GM23338 (cell line): ENCODE data around the gene TTC33. TPM values are rescaled to one million over a fixed set of nuclear protein-coding genes. Genes with fewer than 3 reads are reported as not detected.

Experiments used
- ATAC-seq: fragments of 200-7000 bp; cut with Tn5 transposase; 3 replicates; pipeline ENCODE4 v1.9.1; 2020
- DNase-seq: peaks from one replicate; pipeline ENCODE4 v3.0.0-alpha.2; 2015; ENCODE audit warnings: low spot score
- H2AFZ ChIP-seq: fragments of 200-600 bp; sonication (generic); 2 replicates; pipeline ENCODE4 v1.8.0; 2016; ENCODE audit warnings: antibody characterized with exemption, mild to moderate bottlenecking, moderate library complexity
- H3F3A ChIP-seq: fragments of 200-600 bp; sonication (generic); replicated peaks from 2 replicates; pipeline ENCODE4 v1.8.0; 2017; ENCODE audit warnings: antibody characterized with exemption, mixed run types, low read depth
- H3K27ac ChIP-seq: fragments of 200-600 bp; sonication (generic); 2 replicates; pipeline ENCODE4 v1.6.1; 2016; ENCODE audit warnings: low read depth
- H3K27me3 ChIP-seq: fragments of 200-600 bp; sonication (generic); 2 replicates; pipeline ENCODE4 v1.8.0; 2016; ENCODE audit warnings: mild to moderate bottlenecking, mixed run types, moderate library complexity; ENCODE audit not compliant: insufficient read depth
- H3K36me3 ChIP-seq: fragments of 200-600 bp; sonication (generic); 2 replicates; pipeline ENCODE4 v1.8.0; 2016; ENCODE audit warnings: mild to moderate bottlenecking; ENCODE audit not compliant: insufficient read depth
- H3K4me1 ChIP-seq: fragments of 200-600 bp; sonication (generic); 2 replicates; pipeline ENCODE4 v1.8.0; 2016; ENCODE audit warnings: mild to moderate bottlenecking, moderate library complexity; ENCODE audit not compliant: insufficient read depth
- H3K4me2 ChIP-seq: fragments of 200-600 bp; sonication (generic); 2 replicates; pipeline ENCODE4 v1.7.1; 2017; ENCODE audit warnings: mixed run types
- H3K4me3 ChIP-seq: fragments of 200-600 bp; sonication (generic); 2 replicates; pipeline ENCODE4 v1.6.1; 2016; ENCODE audit warnings: mixed run types
- H3K79me2 ChIP-seq: fragments of 200-600 bp; sonication (generic); replicated peaks from 2 replicates; pipeline ENCODE4 v1.8.0; 2017; ENCODE audit warnings: mild to moderate bottlenecking; ENCODE audit not compliant: insufficient read depth
- H3K9me2 ChIP-seq: fragments of 200-600 bp; sonication (generic); 2 replicates; pipeline ENCODE4 v1.8.0; 2017; ENCODE audit not compliant: insufficient read depth
- H4K20me1 ChIP-seq: fragments of 200-600 bp; sonication (generic); replicated peaks from 2 replicates; pipeline ENCODE4 v1.8.0; 2017; ENCODE audit warnings: mild to moderate bottlenecking; ENCODE audit not compliant: insufficient read depth
- H3K27ac Mint-ChIP-seq: 2 replicates; pipeline ENCODE4 v1.8.0; 2020; ENCODE audit warnings: inconsistent platforms, mild to moderate bottlenecking, moderate library complexity, mixed read lengths
- H3K27me3 Mint-ChIP-seq: 3 replicates; pipeline ENCODE4 v1.8.0; 2022; ENCODE audit warnings: low read depth, mild to moderate bottlenecking, moderate library complexity, mixed read lengths, inconsistent platforms; ENCODE audit not compliant: insufficient read depth, poor library complexity
- H3K36me3 Mint-ChIP-seq: 3 replicates; pipeline ENCODE4 v1.8.0; 2021; ENCODE audit warnings: low read depth, mild to moderate bottlenecking, inconsistent platforms, moderate library complexity, mixed read lengths
- H3K4me1 Mint-ChIP-seq: 3 replicates; pipeline ENCODE4 v1.8.0; 2020; ENCODE audit warnings: mild to moderate bottlenecking, inconsistent platforms, mixed read lengths
- H3K4me3 Mint-ChIP-seq: 3 replicates; pipeline ENCODE4 v1.8.0; 2021; ENCODE audit warnings: moderate library complexity, mild to moderate bottlenecking, inconsistent platforms, mixed read lengths
- H3K9me3 Mint-ChIP-seq: 3 replicates; pipeline ENCODE4 v1.8.0; 2020; ENCODE audit warnings: moderate library complexity, mild to moderate bottlenecking, inconsistent platforms, mixed read lengths
- CTCF ChIP-seq, 2 experiments: fragments of 200-600 bp in 1 of 2; sonication (generic) in 1 of 2; conservative IDR thresholded peaks; 2 replicates each; pipeline versions ENCODE4 v1.5.1 to v1.6.1; 2016 to 2017; ENCODE audit warnings: antibody characterized with exemption in 2 of 2, low read depth in 2 of 2, mild to moderate bottlenecking in 2 of 2, moderate library complexity in 1 of 2
- EZH2phosphoT487 ChIP-seq: fragments of 200-600 bp; sonication (generic); IDR thresholded peaks from one replicate; pipeline ENCODE4 v1.8.1; 2018; ENCODE audit warnings: antibody characterized with exemption; ENCODE audit not compliant: unreplicated experiment
- POLR2AphosphoS5 ChIP-seq: IDR thresholded peaks from 2 replicates; pipeline ENCODE4 v1.6.1; 2016; ENCODE audit warnings: antibody characterized with exemption, low read depth
- REST ChIP-seq: IDR thresholded peaks from one replicate; pipeline ENCODE4 v1.6.1; 2018; ENCODE audit warnings: antibody characterized with exemption; ENCODE audit not compliant: unreplicated experiment
- ZNF114 ChIP-seq: fragments of 250-450 bp; sonication (Bioruptor Pico); IDR thresholded peaks from 2 replicates; pipeline ENCODE4 v1.5.0; 2020; ENCODE audit warnings: mild to moderate bottlenecking, moderate library complexity
- ZNF331 ChIP-seq: fragments of 250-450 bp; sonication (Bioruptor Pico); IDR thresholded peaks from 2 replicates; pipeline ENCODE4 v1.5.0; 2020; ENCODE audit warnings: low read depth, mild to moderate bottlenecking, moderate library complexity
- ZNF462 ChIP-seq: fragments of 250-450 bp; sonication (Bioruptor Pico); IDR thresholded peaks from 2 replicates; pipeline ENCODE4 v1.5.0; 2020; ENCODE audit warnings: mild to moderate bottlenecking, moderate library complexity
- polyA plus RNA-seq: library from polyadenylated mRNA; unstranded; fragments of >200 nt; fragmentation: Nextera tagmentation; extraction: Ambion mirVana; gene quantifications from 2 replicates; pipeline ENCODE4 v1.2.1, GENCODE V29; 2016
- total RNA-seq: library from RNA; depleted of rRNA; stranded (reverse); fragments of >200 nt; shearing (Covaris generic); gene quantifications from 2 replicates; pipeline ENCODE4 v1.2.3, GENCODE V29; 2014

TTC33 gene
- total and polyA plus RNA-seq, 2 experiments from 2014 or later: 4.1 to 11.5 TPM

GRCh38 chr5:40518485-40518917 is 237.3 kb downstream of the TTC33 start (continued):
- TF ChIP-seq ZNF462 (CRISPR knock-in tag) (no peak), ZNF114 (CRISPR knock-in tag) (no peak)

GRCh38 chr5:40515476-40515875 is 240.3 kb downstream of the TTC33 start:
- H3K4me2 ChIP-seq: no peak overlapping the region
- no peaks in the 10 kb centered on the region for H3K36me3 ChIP-seq
- no peak overlapping the region for H3K27ac ChIP-seq
- no peaks in the 10 kb centered on the region for H3K79me2 ChIP-seq
- Mint-ChIP-seq H3K36me3 (no peaks in the 10 kb centered on the region), H3K9me3 (no peaks in the 10 kb centered on the region), H3K27me3 (peaks cover 1% of the 10 kb centered on the region), H3K27ac (no peak overlapping the region), H3K4me3 (no peak overlapping the region), H3K4me1 (no peaks in the 10 kb centered on the region)
- H2AFZ ChIP-seq: no peak overlapping the region
- H4K20me1 ChIP-seq: no peaks in the 10 kb centered on the region
- H3K4me3 ChIP-seq: no peak overlapping the region
- no peaks in the 10 kb centered on the region for H3K4me1 ChIP-seq
- no peaks in the 10 kb centered on the region for H3K27me3 ChIP-seq
- DNase-seq: no peak
- no peaks in the 10 kb centered on the region for H3F3A ChIP-seq
- H3K9me2 ChIP-seq: peaks cover 5% of the 10 kb centered on the region; the same call in 1 of the 2 replicates
- ATAC-seq: no peak
- no peak for TF ChIP-seq ZNF114 (CRISPR knock-in tag)
- no peak for TF ChIP-seq ZNF331 (CRISPR knock-in tag)
- no peak for TF ChIP-seq POLR2AphosphoS5
- no peak for TF ChIP-seq REST
- no peak for TF ChIP-seq CTCF (conservative IDR thresholded peaks at IDR 0.05; ENCODE audit: low read depth in 2 of 2)
- TF ChIP-seq EZH2phosphoT487: no peak
